Dendritic cell treated with granulocyte-macrophage colony-stimulating factor and Interleukin-4, amounts not matched to agents 40 ng/mL and 50 ng/mL, for 4 days (primary cell): Measurements from ENCODE around the gene ZSCAN2.
"Not testable (repeated sequence)": the region's sequence is repeated elsewhere in the genome, so short reads cannot be mapped to it uniquely, and the experiment has no call there.

Source experiments
- H3K27ac Mint-ChIP-seq: one replicate; pipeline ENCODE4 v1.8.0; 2022; ENCODE audit warnings: mild to moderate bottlenecking, mixed read lengths
- H3K27me3 Mint-ChIP-seq: one replicate; pipeline ENCODE4 v1.8.0; 2022; ENCODE audit warnings: mild to moderate bottlenecking, mixed read lengths
- H3K36me3 Mint-ChIP-seq: one replicate; pipeline ENCODE4 v1.8.0; 2022; ENCODE audit warnings: low read depth, mixed read lengths
- H3K4me1 Mint-ChIP-seq: one replicate; pipeline ENCODE4 v1.8.0; 2022; ENCODE audit warnings: low read depth, mixed read lengths
- H3K4me3 Mint-ChIP-seq: one replicate; pipeline ENCODE4 v1.8.0; 2022; ENCODE audit warnings: mild to moderate bottlenecking, moderate library complexity, mixed read lengths
- H3K9me3 Mint-ChIP-seq: one replicate; pipeline ENCODE4 v1.8.0; 2022; ENCODE audit warnings: mixed read lengths
- intact Hi-C: fragments of 100-400 bp; cut with micrococcal nuclease; formaldehyde crosslinking; loops from one replicate; pipeline ENCODE4 v1.15.0; 2022

Gene ZSCAN2

DNA sequence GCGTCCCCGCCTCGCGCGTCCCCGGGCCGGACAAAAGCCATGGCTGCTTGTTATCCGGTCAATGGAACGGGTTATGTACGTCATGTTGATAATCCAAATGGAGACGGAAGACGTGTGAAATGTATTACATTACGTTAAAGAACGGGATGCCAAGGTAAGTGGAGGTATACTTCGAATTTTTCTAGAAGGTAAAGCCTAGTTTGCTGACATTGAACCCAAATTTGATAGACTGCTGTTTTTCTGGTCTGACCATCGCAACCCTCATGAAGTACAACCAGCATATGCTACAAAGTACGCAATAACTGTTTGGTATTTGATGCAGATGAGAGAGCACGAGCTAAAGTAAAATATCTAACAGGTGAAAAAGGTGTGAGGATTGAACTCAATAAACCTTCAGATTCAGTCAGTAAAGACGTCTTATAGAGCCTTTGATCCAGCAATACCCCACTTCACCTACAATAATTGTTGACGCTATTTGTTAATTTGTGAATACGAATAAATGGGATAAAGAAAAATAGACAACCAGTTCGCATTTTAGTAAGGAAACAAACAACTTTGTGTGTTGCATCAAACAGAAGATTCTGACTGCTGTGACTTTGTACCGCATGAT is 33.5 kb downstream of the ZSCAN2 start:
- H3K27ac Mint-ChIP-seq = peak overlapping the region; percentile 83
- peak overlapping the region; percentile 86 for H3K4me3 Mint-ChIP-seq
- peaks cover 46% of the 10 kb centered on the region for H3K4me1 Mint-ChIP-seq

DNA sequence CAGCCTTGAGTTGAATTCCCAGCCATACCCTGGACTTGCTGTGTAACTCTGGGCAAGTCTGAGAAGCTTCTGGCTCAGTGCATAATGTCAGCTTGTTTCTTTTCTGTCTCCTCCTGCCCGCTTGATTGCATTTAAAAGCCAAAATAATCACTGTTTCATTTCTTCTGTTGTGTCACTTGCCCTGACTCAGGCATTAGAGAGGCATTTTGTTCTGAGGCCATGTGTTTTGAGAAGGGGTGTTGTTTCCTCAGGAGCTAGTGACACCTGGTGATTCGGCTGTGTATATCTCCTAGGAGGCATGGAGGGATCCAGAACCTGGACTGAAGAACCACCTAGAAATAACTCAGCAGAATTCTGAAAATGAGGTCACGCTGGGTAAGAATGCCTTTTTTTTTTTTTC is 37.3 kb downstream of the ZSCAN2 start:
- peaks cover 87% of the 10 kb centered on the region for H3K36me3 Mint-ChIP-seq

More for the DNA sequence above, 33.5 kb downstream of the ZSCAN2 start:
- Mint-ChIP-seq H3K9me3 (no peaks in the 10 kb centered on the region), H3K27me3 (no peaks in the 10 kb centered on the region), H3K36me3 (peaks cover 60% of the 10 kb centered on the region)
- intact Hi-C loops = loop anchor here (10.0 kb wide), 1 partner anchor 350 kb away; the partner anchor contains the start of gene PDE8A

DNA sequence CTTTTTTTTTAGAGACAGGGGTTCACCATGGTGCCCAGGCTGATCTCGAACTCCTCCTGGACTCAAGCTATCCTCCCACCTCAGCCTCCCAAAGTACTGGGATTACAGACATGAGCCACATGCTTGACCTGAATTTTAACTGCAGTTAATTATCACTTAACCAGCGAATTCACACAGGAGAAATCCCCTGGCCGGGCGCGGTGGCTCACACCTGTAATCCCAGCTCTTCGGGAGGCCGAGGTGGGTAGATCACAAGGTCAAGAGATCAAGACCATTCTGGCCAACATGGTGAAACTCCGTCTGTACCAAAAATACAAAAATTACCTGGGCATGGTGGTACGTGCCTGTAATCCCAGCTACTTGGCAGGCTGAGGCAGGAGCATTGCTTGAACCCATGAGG is 41.1 kb downstream of the ZSCAN2 start:
- H3K4me1 Mint-ChIP-seq, H3K4me3 Mint-ChIP-seq, H3K27me3 Mint-ChIP-seq, H3K27ac Mint-ChIP-seq, H3K9me3 Mint-ChIP-seq, intact Hi-C loops: not testable (repeated sequence)
- peaks cover 99% of the 10 kb centered on the region for H3K36me3 Mint-ChIP-seq

More for the DNA sequence above, 37.3 kb downstream of the ZSCAN2 start:
- no peak overlapping the region for H3K27ac Mint-ChIP-seq
- intact Hi-C loops = loop anchor here (10.0 kb wide), 1 partner anchor 347 kb away; the partner anchor contains the start of gene PDE8A
- no peak overlapping the region for H3K4me3 Mint-ChIP-seq
- H3K27me3 Mint-ChIP-seq = no peaks in the 10 kb centered on the region
- peaks cover 18% of the 10 kb centered on the region for H3K4me1 Mint-ChIP-seq
- no peaks in the 10 kb centered on the region for H3K9me3 Mint-ChIP-seq

DNA sequence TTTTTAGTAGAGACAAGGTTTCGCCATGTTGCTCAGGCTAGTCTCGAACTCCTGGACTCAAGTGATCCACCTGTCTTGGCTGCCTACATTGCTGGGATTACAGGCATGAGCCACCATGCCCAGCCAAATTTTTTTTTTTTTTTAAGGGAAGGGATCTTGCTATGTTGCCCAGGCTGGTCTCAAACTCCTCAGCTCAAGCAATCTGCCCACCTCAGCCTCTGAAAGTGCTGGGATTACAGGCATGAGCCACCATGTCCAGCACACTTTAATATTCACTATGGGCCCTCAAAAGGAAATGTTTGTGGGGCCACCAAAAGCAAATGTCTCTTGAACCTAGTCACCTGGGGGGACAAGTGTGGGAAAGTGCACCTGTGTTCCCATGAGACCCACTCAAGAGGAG is 41.8 kb downstream of the ZSCAN2 start:
- H3K36me3 Mint-ChIP-seq = peaks cover 99% of the 10 kb centered on the region
- H3K4me3 Mint-ChIP-seq, H3K27ac Mint-ChIP-seq: not testable (repeated sequence)

DNA sequence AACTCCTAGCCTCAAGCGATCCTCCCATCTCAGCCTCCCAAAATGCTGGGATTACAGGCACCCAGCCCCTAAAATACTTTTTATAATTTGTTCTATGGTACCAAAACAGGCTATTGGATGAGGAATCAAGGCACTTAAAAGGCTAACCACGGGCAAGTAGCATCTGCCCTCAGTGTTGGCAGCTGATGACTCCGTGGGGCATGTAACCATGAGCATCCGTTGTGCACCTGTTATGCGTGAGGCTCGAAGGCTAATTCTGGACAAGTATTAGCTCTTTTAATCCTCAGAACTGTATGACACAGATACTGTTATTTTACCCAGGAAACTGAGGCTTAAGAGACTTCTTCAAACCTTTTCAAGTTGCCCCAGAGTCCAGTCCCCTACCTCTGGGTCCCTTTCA is 43.0 kb downstream of the ZSCAN2 start:
- Mint-ChIP-seq H3K27me3 (no peaks in the 10 kb centered on the region), H3K9me3 (no peaks in the 10 kb centered on the region), H3K27ac (peak overlapping the region; percentile 7), H3K36me3 (peaks cover 99% of the 10 kb centered on the region), H3K4me1 (peaks cover 15% of the 10 kb centered on the region), H3K4me3 (no peak overlapping the region)
- intact Hi-C loops = no loop called here

More for the DNA sequence above, 41.8 kb downstream of the ZSCAN2 start:
- H3K9me3 Mint-ChIP-seq, H3K27me3 Mint-ChIP-seq, intact Hi-C loops, H3K4me1 Mint-ChIP-seq: not testable (repeated sequence)

DNA sequence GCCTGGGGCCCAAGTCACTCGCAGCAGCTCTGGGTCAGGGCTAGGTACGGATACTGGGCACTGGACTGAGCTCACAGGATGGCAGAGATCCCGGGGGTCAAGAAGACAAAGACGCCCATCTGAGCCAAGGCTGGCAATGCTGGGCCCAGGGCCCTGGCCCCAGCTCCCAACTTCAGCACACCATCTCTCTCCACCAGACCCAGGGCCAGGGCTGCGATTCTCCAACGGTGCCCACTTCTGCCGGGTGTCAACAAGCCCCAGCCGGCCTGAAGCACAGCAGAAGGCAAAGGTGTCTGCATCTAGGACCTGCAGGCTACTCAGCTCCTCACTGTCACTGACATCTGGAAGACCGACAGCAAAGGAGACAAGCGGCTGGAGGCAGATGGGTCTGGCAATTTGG is 44.7 kb downstream of the ZSCAN2 start:
- Mint-ChIP-seq H3K36me3 (peaks cover 99% of the 10 kb centered on the region), H3K4me3 (no peak overlapping the region), H3K27me3 (no peaks in the 10 kb centered on the region), H3K4me1 (peaks cover 21% of the 10 kb centered on the region), H3K27ac (no peak overlapping the region), H3K9me3 (no peaks in the 10 kb centered on the region)
- intact Hi-C loops = no loop called here

DNA sequence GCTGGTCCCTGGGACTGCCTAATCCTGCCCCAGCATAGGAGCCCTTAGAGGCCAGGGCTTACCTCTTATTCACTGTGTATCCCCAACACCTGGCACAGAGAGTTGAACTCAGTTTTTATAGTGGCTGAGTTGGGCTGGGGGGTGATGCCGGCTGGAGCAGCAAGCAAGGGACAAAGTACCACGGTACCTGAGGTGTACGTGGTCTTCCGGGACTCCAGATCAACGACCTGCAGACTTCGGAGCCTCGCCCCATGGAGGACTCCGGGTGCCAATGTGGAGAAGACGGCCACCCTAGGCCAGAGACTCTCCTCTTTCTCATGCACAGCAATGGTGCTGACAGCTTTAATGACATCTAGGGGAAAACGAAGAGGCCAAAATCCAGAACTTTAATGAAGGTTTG is 45.2 kb downstream of the ZSCAN2 start:
- intact Hi-C loops = no loop called here
- Mint-ChIP-seq H3K4me1 (peaks cover 21% of the 10 kb centered on the region), H3K27ac (no peak overlapping the region), H3K27me3 (no peaks in the 10 kb centered on the region), H3K9me3 (no peaks in the 10 kb centered on the region), H3K4me3 (no peak overlapping the region), H3K36me3 (peaks cover 100% of the 10 kb centered on the region)

DNA sequence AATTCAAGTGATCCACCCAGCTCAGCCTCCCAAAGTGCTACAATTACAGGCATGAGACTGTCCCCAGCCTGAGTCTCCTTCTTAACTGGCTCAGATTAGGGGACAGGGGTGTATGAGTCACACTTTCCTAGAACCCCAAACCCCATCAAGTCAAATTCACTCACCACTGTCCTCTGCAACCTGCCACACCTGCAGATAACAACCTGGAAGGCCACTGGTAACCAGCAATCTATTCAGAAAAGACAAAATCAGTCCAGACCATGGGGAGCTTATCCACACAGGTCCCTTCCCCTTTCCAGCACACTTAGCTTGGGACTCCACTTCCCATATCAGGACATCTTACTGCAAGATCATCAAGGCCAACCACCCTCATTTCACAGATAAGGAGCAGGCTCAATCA is 46.9 kb downstream of the ZSCAN2 start:
- Mint-ChIP-seq H3K27ac (peak overlapping the region; percentile 73), H3K4me1 (peaks cover 37% of the 10 kb centered on the region), H3K9me3 (no peaks in the 10 kb centered on the region), H3K4me3 (peak overlapping the region; percentile 30), H3K36me3 (peaks cover 99% of the 10 kb centered on the region), H3K27me3 (no peaks in the 10 kb centered on the region)
- intact Hi-C loops = no loop called here

DNA sequence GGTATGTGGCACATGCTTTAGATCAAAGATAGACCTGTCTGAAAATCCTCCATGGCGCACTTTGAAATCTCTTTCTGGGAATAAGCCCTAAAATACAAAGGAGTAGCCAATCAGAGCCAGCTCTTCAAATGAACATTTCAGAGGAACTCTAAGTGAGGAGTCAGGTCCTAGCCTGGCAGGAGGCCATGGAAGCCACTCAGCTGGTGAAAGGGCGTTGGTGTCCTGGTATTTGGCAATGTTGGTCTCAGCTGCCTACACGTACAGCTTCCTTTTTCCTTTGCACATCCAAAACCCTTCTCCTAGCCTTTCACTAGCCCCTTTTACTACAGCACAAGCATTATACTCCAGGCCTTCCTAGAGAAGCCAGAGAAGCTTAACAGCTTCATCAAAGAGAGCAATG is 47.7 kb downstream of the ZSCAN2 start:
- no peaks in the 10 kb centered on the region for H3K9me3 Mint-ChIP-seq
- peaks cover 46% of the 10 kb centered on the region for H3K4me1 Mint-ChIP-seq
- no peak overlapping the region for H3K4me3 Mint-ChIP-seq
- peaks cover 91% of the 10 kb centered on the region for H3K36me3 Mint-ChIP-seq
- H3K27me3 Mint-ChIP-seq = no peaks in the 10 kb centered on the region
- H3K27ac Mint-ChIP-seq = peak overlapping the region; percentile 73
- intact Hi-C loops = no loop called here

DNA sequence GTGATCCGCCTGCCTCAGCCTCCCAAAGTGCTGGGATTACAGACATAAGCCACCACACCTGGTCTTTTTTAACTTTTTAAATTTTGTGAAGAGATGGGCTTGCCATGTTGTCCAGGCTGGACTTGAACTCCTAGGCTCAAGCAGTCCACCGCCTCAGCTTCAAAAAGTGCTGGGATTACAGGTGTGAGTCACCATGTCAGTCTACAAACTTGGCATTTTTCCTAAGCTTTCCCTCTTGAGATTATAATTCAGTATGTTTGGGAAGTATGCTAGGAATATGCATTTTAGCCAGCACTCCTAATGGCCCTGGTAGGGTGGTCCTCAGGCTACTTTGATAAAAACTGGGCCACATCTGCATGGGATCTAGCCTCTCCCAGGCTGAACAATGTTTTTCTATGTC is 48.9 kb downstream of the ZSCAN2 start:
- intact Hi-C loops = no loop called here
- Mint-ChIP-seq H3K4me1 (peaks cover 50% of the 10 kb centered on the region), H3K4me3 (no peak overlapping the region), H3K27ac (no peak overlapping the region), H3K36me3 (peaks cover 88% of the 10 kb centered on the region), H3K27me3 (no peaks in the 10 kb centered on the region), H3K9me3 (no peaks in the 10 kb centered on the region)

DNA sequence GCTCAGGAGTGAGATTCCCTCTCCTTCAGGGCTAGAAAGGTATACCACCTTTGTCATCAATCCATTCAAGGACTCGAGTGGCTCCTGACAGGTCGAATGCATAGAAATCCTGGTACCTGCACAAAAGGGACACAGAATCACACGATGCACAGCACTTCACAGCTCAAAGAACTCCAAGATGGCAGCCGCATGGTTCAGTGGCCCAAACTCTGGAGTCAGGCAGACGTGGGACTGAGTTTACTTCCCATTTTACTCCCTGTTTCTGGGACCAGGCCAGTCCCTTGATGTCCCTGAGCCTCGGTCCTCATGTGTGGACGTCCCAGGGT is 52.7 kb downstream of the ZSCAN2 start:
- Mint-ChIP-seq H3K9me3 (no peaks in the 10 kb centered on the region), H3K4me3 (peak overlapping the region; percentile 91), H3K27ac (peak overlapping the region; percentile 88), H3K36me3 (peaks cover 50% of the 10 kb centered on the region), H3K27me3 (peaks cover 5% of the 10 kb centered on the region), H3K4me1 (peaks cover 64% of the 10 kb centered on the region)
- intact Hi-C loops = no loop called here

DNA sequence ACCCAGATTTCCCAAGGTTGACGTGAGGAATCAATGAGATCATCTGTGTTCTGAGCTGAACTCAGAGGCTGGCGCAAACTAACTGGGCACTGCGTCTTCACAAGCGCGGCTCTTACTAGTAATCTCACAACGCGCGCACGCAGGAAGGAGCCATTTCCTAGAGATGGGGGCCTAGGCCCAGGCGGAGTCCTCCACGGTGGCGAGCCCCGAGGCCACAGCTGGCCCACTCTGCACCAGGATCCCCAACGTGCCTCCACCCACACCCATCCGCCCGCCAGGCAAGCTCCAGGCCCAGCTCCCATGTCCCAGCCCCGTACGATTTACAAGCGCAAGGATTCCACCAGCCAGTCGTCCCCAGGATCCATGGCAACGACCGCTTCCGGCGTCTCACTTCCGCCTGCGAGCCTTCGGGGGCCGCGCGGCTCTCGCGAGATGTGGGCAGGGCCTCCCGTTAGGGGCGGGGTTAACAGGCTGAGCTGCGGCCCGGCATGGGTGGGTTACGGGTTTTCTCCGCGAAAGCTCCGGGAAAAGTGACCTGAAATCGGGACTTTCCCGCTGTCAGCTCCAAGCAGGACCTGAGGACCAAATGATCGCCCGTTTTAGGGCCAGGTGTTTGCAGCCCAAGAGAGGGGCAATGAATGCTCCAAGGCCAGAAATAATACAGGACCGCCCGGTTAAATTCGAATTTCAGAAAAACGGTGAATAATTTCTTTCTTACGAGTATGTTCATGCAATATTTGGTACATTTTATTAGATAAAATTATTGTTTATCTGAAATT is 53.3 kb downstream of the ZSCAN2 start, which contains the start of gene WDR73:
WDR73 (minus strand) TSS at position 374 of the 779 bp plus-strand sequence; CDS start at position 365, 9 bp downstream.
- H3K27ac Mint-ChIP-seq = peak within 1 kb of the TSS; percentile 88
- peaks cover 44% of the 10 kb centered on the region for H3K36me3 Mint-ChIP-seq
- H3K9me3 Mint-ChIP-seq = no peaks in the 10 kb centered on the region
- peaks cover 64% of the 10 kb centered on the region for H3K4me1 Mint-ChIP-seq
- H3K27me3 Mint-ChIP-seq = peaks cover 5% of the 10 kb centered on the region
- intact Hi-C loops = loop anchor here (1.0 to 2.0 kb wide), 4 partner anchors 23 to 94 kb away; partner anchors contain the start of gene ZNF592
- H3K4me3 Mint-ChIP-seq = peak within 1 kb of the TSS; percentile 91

DNA sequence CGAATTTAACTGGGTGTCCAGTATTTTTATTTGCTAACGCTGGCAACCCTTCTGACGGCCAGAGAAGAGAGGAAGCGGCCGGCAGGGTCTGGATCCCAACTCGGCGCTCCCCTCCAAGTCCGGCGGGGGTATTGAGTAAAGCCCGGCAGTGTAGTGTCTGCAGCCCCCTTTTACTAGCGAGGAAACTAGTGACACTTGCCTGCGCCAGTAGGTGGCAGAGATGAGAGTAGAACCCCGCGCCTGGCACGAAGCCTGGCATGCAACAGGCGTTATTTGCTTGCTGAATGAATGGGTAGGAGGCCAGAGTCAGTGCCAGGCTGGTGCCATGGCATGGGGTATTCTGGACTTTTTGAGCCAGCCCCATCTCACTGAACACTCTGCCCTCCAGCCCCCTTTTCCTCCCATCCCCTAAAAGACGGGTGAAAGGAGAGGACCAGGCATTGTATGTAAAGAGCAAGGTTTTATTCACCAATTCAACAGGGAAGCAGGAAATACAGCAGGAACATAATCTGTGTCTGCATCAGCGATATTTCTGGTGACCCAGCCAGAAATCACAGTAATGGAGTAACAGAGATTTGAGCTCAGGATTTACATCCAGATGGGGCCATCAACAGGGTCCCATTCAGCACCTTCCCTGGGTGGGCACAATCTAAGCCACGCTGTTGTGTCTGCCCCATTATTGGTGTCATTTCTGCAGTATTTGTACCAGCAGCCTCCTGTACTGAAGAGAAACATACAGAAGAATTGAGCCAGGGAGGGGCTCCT is 54.1 kb downstream of the ZSCAN2 start:
- Mint-ChIP-seq H3K9me3 (no peaks in the 10 kb centered on the region), H3K4me1 (peaks cover 69% of the 10 kb centered on the region), H3K4me3 (peak overlapping the region; percentile 91), H3K36me3 (peaks cover 36% of the 10 kb centered on the region), H3K27me3 (peaks cover 5% of the 10 kb centered on the region), H3K27ac (peak overlapping the region; percentile 88)
- intact Hi-C loops = loop anchor here (1.0 to 5.0 kb wide), 6 partner anchors 24 to 222 kb away; partner anchors contain the start of genes SEC11A and ZNF592

DNA sequence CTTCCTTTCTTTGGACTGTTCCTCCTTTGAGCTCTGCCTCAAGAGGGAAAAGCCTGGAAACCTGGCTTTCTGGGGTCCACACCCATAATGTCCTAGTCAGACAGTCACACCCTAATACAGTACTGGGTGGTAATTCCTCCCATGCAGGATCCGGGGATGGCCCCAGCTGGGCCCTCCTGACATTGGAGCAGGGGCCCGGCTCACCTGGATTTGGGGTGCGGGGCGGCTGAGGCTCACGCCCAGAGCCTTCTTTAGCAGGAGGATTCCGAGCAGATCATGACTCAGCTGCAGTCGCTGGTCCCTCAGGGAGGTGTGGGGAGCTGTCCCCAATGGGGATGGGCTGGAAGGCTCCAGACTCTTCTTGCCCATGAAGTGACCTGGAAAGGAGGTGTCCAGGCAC is 56.2 kb downstream of the ZSCAN2 start:
- intact Hi-C loops = loop anchor here (5.0 kb wide), 2 partner anchors 60 to 220 kb away; partner anchors contain the start of gene SEC11A
- Mint-ChIP-seq H3K4me3 (peak overlapping the region; percentile 76), H3K4me1 (peaks cover 63% of the 10 kb centered on the region), H3K9me3 (no peaks in the 10 kb centered on the region), H3K36me3 (peaks cover 36% of the 10 kb centered on the region), H3K27ac (peak overlapping the region; percentile 71), H3K27me3 (peaks cover 5% of the 10 kb centered on the region)
